ENCODE data around the gene SIRPG.

GRCh38 chr20:1674990-1675780, 17.6 kb upstream of the SIRPG start:
- TF ChIP-seq CTCF (IDR thresholded peaks at IDR 0.05; ENCODE audit: insufficient read depth, low read length): no peak
- TF ChIP-seq POLR2AphosphoS5 (IDR thresholded peaks at IDR 0.05; ENCODE audit: low read depth): no peak
- TF ChIP-seq REST (IDR thresholded peaks at IDR 0.05; ENCODE audit: insufficient replicate concordance, low read depth): no peak

Data from HL-60 (cell line).